Measurements from ENCODE around the gene NCOA3.
"Not testable (repeated sequence)": the region's sequence is repeated elsewhere in the genome, so short reads cannot be mapped to it uniquely, and the experiment has no call there.

Gene NCOA3

DNA sequence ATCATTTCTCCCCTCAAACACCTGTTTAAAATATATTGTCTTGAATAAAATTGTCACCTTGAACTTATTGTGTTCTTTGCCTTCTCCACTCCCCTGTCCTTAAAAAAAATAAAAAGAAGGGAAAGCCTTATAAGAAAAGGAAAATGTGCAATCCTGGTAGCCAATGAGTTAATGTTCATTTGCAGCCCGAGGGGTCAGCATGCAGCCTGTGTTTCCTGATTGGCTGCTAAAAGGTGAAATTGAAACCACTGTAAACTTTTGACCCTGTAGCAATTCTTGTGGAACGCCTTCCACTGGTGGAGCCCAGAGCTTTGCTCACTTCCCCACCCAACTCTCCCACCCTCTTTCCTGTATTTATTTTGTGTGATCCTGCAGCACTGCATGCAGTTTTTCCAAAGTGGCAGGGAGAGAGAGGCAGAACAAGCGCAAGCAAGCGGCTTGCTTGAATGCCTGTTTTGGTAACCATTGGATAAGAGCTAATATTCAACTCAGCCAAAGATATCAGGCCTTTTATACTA is 74.9 kb downstream of the NCOA3 start:
- DNase-seq = no peak
- H3K4me1 ChIP-seq (ENCODE audit: control insufficient read depth, insufficient read depth, low read length, poor library complexity, severe bottlenecking) = peaks cover 19% of the 10 kb centered on the region

DNA sequence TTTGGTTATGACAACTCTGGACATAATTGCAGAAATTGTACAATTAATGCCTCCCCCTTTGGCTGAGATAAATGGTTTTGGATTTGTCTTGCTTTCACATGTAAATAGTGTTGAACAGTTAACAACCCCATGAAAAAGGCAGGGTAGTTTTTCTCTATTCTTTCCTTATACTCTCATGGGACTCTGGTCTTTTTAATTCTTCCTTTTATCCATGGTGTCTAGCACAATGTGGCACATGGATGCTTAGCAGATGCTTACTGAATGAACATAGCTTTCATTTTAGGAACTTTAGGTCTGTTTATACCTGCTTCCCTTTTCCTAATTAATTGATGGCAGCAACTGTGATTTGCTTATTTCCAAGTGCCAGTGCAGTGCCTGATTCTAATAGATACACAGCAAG is 75.6 kb downstream of the NCOA3 start:
- peaks cover 3% of the 10 kb centered on the region for H3K36me3 ChIP-seq (ENCODE audit: control insufficient read depth, insufficient read depth, low read length)
- no peak for DNase-seq
- no peak overlapping the region for H3K4me3 ChIP-seq (ENCODE audit: insufficient read depth, low read depth, low read length, poor library complexity, severe bottlenecking)
- H3K27ac ChIP-seq (ENCODE audit: insufficient read depth, low read length, poor library complexity, severe bottlenecking) = no peak overlapping the region
- H3K9me3 ChIP-seq (ENCODE audit: control insufficient read depth, low read length) = no peaks in the 10 kb centered on the region
- peaks cover 19% of the 10 kb centered on the region for H3K4me1 ChIP-seq (ENCODE audit: control insufficient read depth, insufficient read depth, low read length, poor library complexity, severe bottlenecking)
- no peaks in the 10 kb centered on the region for H3K27me3 ChIP-seq (replicated peaks; ENCODE audit: control insufficient read depth, insufficient read depth, low read length, poor library complexity, severe bottlenecking)

More for the DNA sequence above, 74.9 kb downstream of the NCOA3 start:
- Histone ChIP-seq H3K27me3 (replicated peaks; ENCODE audit: control insufficient read depth, insufficient read depth, low read length, poor library complexity, severe bottlenecking) (no peaks in the 10 kb centered on the region), H3K4me3 (ENCODE audit: insufficient read depth, low read depth, low read length, poor library complexity, severe bottlenecking) (no peak overlapping the region), H3K27ac (ENCODE audit: insufficient read depth, low read length, poor library complexity, severe bottlenecking) (no peak overlapping the region), H3K9me3 (ENCODE audit: control insufficient read depth, low read length) (no peaks in the 10 kb centered on the region), H3K36me3 (ENCODE audit: control insufficient read depth, insufficient read depth, low read length) (peaks cover 3% of the 10 kb centered on the region)

DNA sequence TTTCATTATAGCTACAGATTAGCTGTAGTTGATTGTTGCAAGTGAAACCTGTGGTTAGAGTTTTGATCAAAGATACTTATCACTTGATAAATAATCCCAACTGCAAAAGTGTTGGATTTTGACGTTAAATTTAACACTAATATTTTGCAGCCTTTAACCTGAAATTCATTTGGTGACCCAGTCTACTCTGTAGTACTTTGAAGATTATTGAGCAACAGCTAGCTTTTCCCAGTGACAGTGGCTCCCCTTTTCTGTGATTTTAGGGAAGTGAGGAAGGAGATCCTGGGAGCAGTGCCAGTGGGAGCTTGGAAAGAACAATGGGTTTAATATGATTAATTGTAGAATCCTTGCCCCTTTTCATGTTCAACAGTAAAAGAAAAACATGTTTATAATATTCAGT is 76.9 kb downstream of the NCOA3 start:
- Histone ChIP-seq H3K4me1 (ENCODE audit: control insufficient read depth, insufficient read depth, low read length, poor library complexity, severe bottlenecking) (peaks cover 15% of the 10 kb centered on the region), H3K9me3 (ENCODE audit: control insufficient read depth, low read length) (no peaks in the 10 kb centered on the region), H3K36me3 (ENCODE audit: control insufficient read depth, insufficient read depth, low read length) (peaks cover 3% of the 10 kb centered on the region), H3K27me3 (replicated peaks; ENCODE audit: control insufficient read depth, insufficient read depth, low read length, poor library complexity, severe bottlenecking) (no peaks in the 10 kb centered on the region), H3K27ac (ENCODE audit: insufficient read depth, low read length, poor library complexity, severe bottlenecking) (no peak overlapping the region), H3K4me3 (ENCODE audit: insufficient read depth, low read depth, low read length, poor library complexity, severe bottlenecking) (no peak overlapping the region)
- DNase-seq = no peak

DNA sequence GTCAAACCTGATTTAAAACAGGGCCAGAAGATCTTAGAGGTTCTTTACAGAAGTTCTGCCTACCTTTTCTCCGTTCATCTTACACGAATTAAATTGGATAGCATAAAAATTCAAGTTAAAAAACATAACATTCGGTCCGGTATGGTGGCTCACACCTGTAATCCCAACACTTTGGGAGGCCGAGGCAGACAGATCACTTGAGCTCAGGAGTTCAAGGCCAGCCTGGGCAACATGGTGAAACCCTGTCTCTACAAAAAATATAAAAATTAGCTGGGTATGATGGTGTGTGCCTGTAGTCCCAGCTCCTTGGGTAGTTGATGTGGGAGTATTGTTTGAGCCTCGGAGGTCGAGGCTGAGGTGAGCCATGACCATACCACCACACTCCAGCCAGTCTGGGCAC is 79.0 kb downstream of the NCOA3 start:
- not testable (repeated sequence) for H3K9me3 ChIP-seq (ENCODE audit: control insufficient read depth, low read length); H3K27ac ChIP-seq (ENCODE audit: insufficient read depth, low read length, poor library complexity, severe bottlenecking); DNase-seq; H3K4me3 ChIP-seq (ENCODE audit: insufficient read depth, low read depth, low read length, poor library complexity, severe bottlenecking); H3K27me3 ChIP-seq (replicated peaks; ENCODE audit: control insufficient read depth, insufficient read depth, low read length, poor library complexity, severe bottlenecking)
- peaks cover 16% of the 10 kb centered on the region for H3K36me3 ChIP-seq (ENCODE audit: control insufficient read depth, insufficient read depth, low read length)
- H3K4me1 ChIP-seq (ENCODE audit: control insufficient read depth, insufficient read depth, low read length, poor library complexity, severe bottlenecking) = peaks cover 12% of the 10 kb centered on the region

DNA sequence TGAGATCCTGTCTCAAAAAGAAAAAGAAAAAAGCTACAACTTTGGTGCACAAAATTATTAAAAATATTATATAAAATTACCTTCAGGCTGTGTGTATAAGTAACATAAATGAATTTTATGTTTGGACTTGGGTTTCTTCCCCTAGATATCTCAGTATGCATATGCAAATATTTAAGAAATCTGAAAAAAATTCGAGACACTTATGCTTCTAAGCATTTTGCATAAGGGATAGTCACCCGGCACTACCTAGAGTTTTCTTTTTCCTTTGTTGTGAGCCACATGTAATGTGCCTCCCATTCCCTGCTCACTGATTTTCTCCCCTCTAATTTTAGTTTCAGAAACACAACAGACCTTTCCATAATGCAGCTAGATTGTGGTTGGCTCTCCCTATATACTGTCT is 79.4 kb downstream of the NCOA3 start:
- Histone ChIP-seq H3K27me3 (replicated peaks; ENCODE audit: control insufficient read depth, insufficient read depth, low read length, poor library complexity, severe bottlenecking) (no peaks in the 10 kb centered on the region), H3K9me3 (ENCODE audit: control insufficient read depth, low read length) (no peaks in the 10 kb centered on the region), H3K27ac (ENCODE audit: insufficient read depth, low read length, poor library complexity, severe bottlenecking) (no peak overlapping the region), H3K4me3 (ENCODE audit: insufficient read depth, low read depth, low read length, poor library complexity, severe bottlenecking) (no peak overlapping the region), H3K36me3 (ENCODE audit: control insufficient read depth, insufficient read depth, low read length) (peaks cover 16% of the 10 kb centered on the region), H3K4me1 (ENCODE audit: control insufficient read depth, insufficient read depth, low read length, poor library complexity, severe bottlenecking) (peaks cover 9% of the 10 kb centered on the region)
- no peak for DNase-seq

DNA sequence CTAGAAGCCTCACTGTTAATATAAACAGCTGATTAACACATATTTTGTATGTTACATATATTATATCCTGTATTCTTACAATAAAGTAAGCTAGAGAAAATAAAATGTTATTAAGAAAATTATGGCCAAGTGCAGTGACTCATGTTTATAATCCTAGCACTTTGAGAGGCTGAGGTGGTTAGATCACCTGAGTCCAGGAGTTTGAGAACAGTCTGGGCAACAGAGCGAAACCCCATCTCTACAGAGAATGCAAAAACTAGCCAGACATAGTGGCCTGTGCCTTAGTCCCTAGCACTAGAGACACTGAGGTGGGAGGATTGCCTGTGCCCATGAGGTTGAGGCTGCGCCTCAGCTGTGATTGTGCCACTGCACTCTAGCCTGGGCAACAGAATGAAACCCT is 81.9 kb downstream of the NCOA3 start:
- Histone ChIP-seq H3K4me3 (ENCODE audit: insufficient read depth, low read depth, low read length, poor library complexity, severe bottlenecking) (no peak overlapping the region), H3K4me1 (ENCODE audit: control insufficient read depth, insufficient read depth, low read length, poor library complexity, severe bottlenecking) (no peaks in the 10 kb centered on the region), H3K9me3 (ENCODE audit: control insufficient read depth, low read length) (no peaks in the 10 kb centered on the region), H3K36me3 (ENCODE audit: control insufficient read depth, insufficient read depth, low read length) (peaks cover 16% of the 10 kb centered on the region), H3K27me3 (replicated peaks; ENCODE audit: control insufficient read depth, insufficient read depth, low read length, poor library complexity, severe bottlenecking) (no peaks in the 10 kb centered on the region), H3K27ac (ENCODE audit: insufficient read depth, low read length, poor library complexity, severe bottlenecking) (no peak overlapping the region)
- DNase-seq = no peak

DNA sequence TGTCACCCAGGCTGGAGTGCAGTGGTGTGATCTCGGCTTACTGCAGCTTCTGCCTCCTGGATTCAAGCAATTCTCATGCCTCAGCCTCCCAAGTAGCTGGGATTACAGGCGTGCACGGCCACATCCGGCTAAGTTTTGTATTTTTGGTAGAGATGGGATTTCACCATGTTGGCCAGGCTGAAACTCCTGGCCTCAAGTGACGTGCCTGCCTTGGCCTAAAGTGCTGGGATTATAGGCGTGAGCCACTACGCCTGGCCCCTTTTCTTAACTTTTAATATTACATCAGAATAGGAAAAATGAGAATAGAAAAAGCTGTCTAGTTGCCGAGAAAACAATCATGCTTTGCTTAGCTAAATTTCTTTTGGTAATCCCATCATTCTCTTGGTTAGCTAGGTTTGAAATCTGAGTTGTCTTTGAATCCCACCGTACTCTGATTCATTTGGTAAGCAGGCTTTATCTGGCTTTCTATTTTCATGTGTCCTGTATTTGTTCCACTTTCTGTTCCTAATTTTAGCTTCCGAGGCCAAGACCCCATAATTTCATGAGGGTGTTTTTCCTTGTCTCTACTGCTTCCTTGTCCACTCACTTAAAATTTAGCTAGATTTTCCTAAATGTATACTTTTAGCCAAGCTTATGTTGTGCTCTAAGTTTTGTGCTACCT is 83.5 kb downstream of the NCOA3 start:
- no peak overlapping the region for H3K4me3 ChIP-seq (ENCODE audit: insufficient read depth, low read depth, low read length, poor library complexity, severe bottlenecking)
- H3K9me3 ChIP-seq (ENCODE audit: control insufficient read depth, low read length) = no peaks in the 10 kb centered on the region
- H3K27ac ChIP-seq (ENCODE audit: insufficient read depth, low read length, poor library complexity, severe bottlenecking) = no peak overlapping the region
- no peaks in the 10 kb centered on the region for H3K4me1 ChIP-seq (ENCODE audit: control insufficient read depth, insufficient read depth, low read length, poor library complexity, severe bottlenecking)
- DNase-seq = no peak
- H3K27me3 ChIP-seq (replicated peaks; ENCODE audit: control insufficient read depth, insufficient read depth, low read length, poor library complexity, severe bottlenecking) = no peaks in the 10 kb centered on the region
- peaks cover 16% of the 10 kb centered on the region for H3K36me3 ChIP-seq (ENCODE audit: control insufficient read depth, insufficient read depth, low read length)

DNA sequence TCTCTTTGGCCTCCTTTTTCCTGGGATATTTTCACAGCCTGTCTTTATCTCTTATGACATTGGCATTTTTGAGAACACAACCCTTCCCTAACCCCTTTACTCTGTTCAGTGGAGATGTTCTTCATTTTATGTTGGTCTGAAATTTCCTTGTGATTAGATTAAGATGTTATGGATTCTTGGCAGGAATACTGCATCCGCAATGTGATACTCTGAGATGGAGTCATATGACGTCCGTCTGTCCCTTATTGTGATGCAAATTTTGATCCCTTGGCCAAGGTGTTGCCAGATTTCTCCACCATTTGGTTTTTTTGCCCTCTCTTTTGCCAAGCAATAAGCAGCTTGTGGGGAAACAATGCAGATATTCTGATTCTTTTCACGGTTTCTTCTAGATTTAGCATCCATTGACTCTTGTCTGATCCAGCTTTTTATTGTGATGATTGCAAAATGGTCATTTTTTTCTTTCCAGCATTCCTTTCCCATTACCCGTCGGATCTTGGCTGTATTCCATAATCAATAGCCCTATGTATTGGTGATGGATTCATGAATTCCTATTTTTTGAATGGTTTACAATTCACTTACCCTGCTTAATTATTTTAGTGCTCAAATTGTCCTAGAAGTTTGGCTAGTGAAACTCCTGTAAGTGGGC is 85.1 kb downstream of the NCOA3 start:
- H3K27ac ChIP-seq (ENCODE audit: insufficient read depth, low read length, poor library complexity, severe bottlenecking) = no peak overlapping the region
- no peaks in the 10 kb centered on the region for H3K9me3 ChIP-seq (ENCODE audit: control insufficient read depth, low read length)
- H3K4me3 ChIP-seq (ENCODE audit: insufficient read depth, low read depth, low read length, poor library complexity, severe bottlenecking) = no peak overlapping the region
- DNase-seq = no peak
- H3K27me3 ChIP-seq (replicated peaks; ENCODE audit: control insufficient read depth, insufficient read depth, low read length, poor library complexity, severe bottlenecking) = no peaks in the 10 kb centered on the region
- no peaks in the 10 kb centered on the region for H3K4me1 ChIP-seq (ENCODE audit: control insufficient read depth, insufficient read depth, low read length, poor library complexity, severe bottlenecking)
- peaks cover 16% of the 10 kb centered on the region for H3K36me3 ChIP-seq (ENCODE audit: control insufficient read depth, insufficient read depth, low read length)

DNA sequence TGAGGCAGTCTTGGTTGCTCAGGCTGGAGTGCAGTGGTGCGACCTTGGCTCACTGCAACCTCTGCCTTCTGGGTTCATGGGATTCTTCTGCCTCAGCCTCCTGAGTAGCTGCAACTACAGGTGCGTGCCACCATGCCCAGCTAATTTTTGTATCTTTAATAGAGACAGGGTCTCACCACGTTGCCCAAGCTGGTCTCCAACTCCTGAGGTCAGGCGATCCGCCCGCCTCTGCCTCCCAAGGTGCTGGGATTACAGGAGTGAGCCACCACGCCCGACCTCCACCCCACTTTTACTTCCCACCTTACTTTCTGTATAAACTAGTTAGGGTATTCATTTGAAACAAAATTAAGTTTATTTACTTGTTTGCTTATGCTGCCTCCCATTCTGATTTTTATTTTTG is 86.5 kb downstream of the NCOA3 start:
- H3K4me1 ChIP-seq (ENCODE audit: control insufficient read depth, insufficient read depth, low read length, poor library complexity, severe bottlenecking) = no peaks in the 10 kb centered on the region
- DNase-seq = no peak
- no peak overlapping the region for H3K4me3 ChIP-seq (ENCODE audit: insufficient read depth, low read depth, low read length, poor library complexity, severe bottlenecking)
- no peaks in the 10 kb centered on the region for H3K27me3 ChIP-seq (replicated peaks; ENCODE audit: control insufficient read depth, insufficient read depth, low read length, poor library complexity, severe bottlenecking)
- H3K36me3 ChIP-seq (ENCODE audit: control insufficient read depth, insufficient read depth, low read length) = peaks cover 16% of the 10 kb centered on the region
- H3K9me3 ChIP-seq (ENCODE audit: control insufficient read depth, low read length) = no peaks in the 10 kb centered on the region
- no peak overlapping the region for H3K27ac ChIP-seq (ENCODE audit: insufficient read depth, low read length, poor library complexity, severe bottlenecking)

DNA sequence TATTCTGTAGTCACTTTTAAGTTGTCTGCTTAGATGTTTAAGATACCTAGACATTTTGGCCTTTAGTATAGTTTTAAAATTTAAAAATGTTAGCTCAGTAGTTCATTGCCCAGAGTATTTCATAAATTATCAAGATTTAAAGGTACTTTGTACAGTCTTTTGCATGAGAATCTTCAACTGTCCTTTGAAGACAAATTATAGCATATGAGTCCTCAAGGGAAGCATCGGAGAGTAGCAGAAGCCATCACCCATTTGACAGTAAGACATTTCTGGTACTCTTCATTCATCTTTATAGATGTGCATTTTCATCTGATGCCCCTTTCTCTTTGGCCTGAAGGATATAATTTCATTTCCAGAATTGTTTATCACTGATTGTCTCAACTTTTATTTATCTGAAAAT is 89.5 kb downstream of the NCOA3 start:
- no peak for DNase-seq
- no peak overlapping the region for H3K27ac ChIP-seq (ENCODE audit: insufficient read depth, low read length, poor library complexity, severe bottlenecking)
- no peaks in the 10 kb centered on the region for H3K27me3 ChIP-seq (replicated peaks; ENCODE audit: control insufficient read depth, insufficient read depth, low read length, poor library complexity, severe bottlenecking)
- H3K9me3 ChIP-seq (ENCODE audit: control insufficient read depth, low read length) = no peaks in the 10 kb centered on the region
- no peaks in the 10 kb centered on the region for H3K36me3 ChIP-seq (ENCODE audit: control insufficient read depth, insufficient read depth, low read length)
- H3K4me1 ChIP-seq (ENCODE audit: control insufficient read depth, insufficient read depth, low read length, poor library complexity, severe bottlenecking) = no peaks in the 10 kb centered on the region
- H3K4me3 ChIP-seq (ENCODE audit: insufficient read depth, low read depth, low read length, poor library complexity, severe bottlenecking) = no peak overlapping the region
